ENCODE measurements around the gene GET3. TPM values are rescaled to one million over a fixed set of nuclear protein-coding genes. Genes with fewer than 3 reads are reported as not detected.

The GET3 gene
- total and polyA plus RNA-seq, 2 of the 13 experiments (the other 11 are each of a cell fraction or from before 2014, with no cell fraction given) = 57.7 to 59.4 TPM

GRCh38 chr19:12723641-12724426, 13.5 kb upstream of the GET3 start, which contains the start of gene TNPO2 (continued):
- TF ChIP-seq KLF16 (CRISPR knock-in tag; IDR thresholded peaks at IDR 0.05) (0 out of 4 replicates have a peak, but pooled peaks of 1 of the 2 experiments have one; percentile 32), ZGPAT (CRISPR knock-in tag; IDR thresholded peaks at IDR 0.05) (peak; percentile 29; the same call in 1 of the 2 replicates), RFXANK (CRISPR knock-in tag; IDR thresholded peaks at IDR 0.05) (0 out of 2 replicates have a peak, but pooled peaks have one; percentile 53), HES4 (CRISPR knock-in tag; IDR thresholded peaks at IDR 0.05; ENCODE audit: borderline replicate concordance) (no peak), ZNF589 (CRISPR knock-in tag; conservative IDR thresholded peaks at IDR 0.05) (no peak), ZNF792 (CRISPR knock-in tag; IDR thresholded peaks at IDR 0.05) (peak; percentile 77), POLR2G (IDR thresholded peaks at IDR 0.05; ENCODE audit: low read depth, low read length) (peak; percentile 87), RAD21 (CRISPR knock-in tag; IDR thresholded peaks at IDR 0.05) (0 out of 2 replicates have a peak, but pooled peaks have one; percentile 13), HDAC2 (CRISPR knock-in tag; IDR thresholded peaks at IDR 0.05) (peak; percentile 67), PREB (CRISPR knock-in tag; IDR thresholded peaks at IDR 0.05) (no peak), ARNTL (CRISPR knock-in tag; IDR thresholded peaks at IDR 0.05) (no peak), CTCF (CRISPR knock-in tag; IDR thresholded peaks at IDR 0.05) (no peak), ZKSCAN8 (CRISPR knock-in tag; IDR thresholded peaks at IDR 0.05; ENCODE audit: borderline replicate concordance) (no peak), TAF1 (CRISPR knock-in tag; IDR thresholded peaks at IDR 0.05) (peak; percentile 61), ZNF331 (CRISPR knock-in tag; IDR thresholded peaks at IDR 0.05) (0 out of 2 replicates have a peak, but pooled peaks have one; percentile 48), ZNF556 (CRISPR knock-in tag; IDR thresholded peaks at IDR 0.05; ENCODE audit: borderline replicate concordance) (no peak), ZC3H13 (CRISPR knock-in tag; IDR thresholded peaks at IDR 0.05) (no peak), ARID4A (CRISPR knock-in tag; IDR thresholded peaks at IDR 0.05; ENCODE audit: borderline replicate concordance) (peak; percentile 86), MAZ (IDR thresholded peaks at IDR 0.05; ENCODE audit: borderline replicate concordance, low read depth, low read length) (peak; percentile 68; the same call in 1 of the 2 replicates), MAZ (CRISPR knock-in tag; IDR thresholded peaks at IDR 0.05; ENCODE audit: low read depth) (peak; percentile 77), THAP11 (CRISPR knock-in tag; IDR thresholded peaks at IDR 0.05) (peak; percentile 99), REXO4 (CRISPR knock-in tag; IDR thresholded peaks at IDR 0.05; ENCODE audit: borderline replicate concordance) (0 out of 2 replicates have a peak, but pooled peaks have one; percentile 56)

All from HepG2 (cell line).